Measurements from ENCODE around the gene FTCD. TPM values are rescaled to one million over a fixed set of nuclear protein-coding genes. Genes with fewer than 3 reads are reported as not detected.

Gene FTCD
- total RNA-seq, 1 donor from 2014 or later, result 0.33 TPM

DNA sequence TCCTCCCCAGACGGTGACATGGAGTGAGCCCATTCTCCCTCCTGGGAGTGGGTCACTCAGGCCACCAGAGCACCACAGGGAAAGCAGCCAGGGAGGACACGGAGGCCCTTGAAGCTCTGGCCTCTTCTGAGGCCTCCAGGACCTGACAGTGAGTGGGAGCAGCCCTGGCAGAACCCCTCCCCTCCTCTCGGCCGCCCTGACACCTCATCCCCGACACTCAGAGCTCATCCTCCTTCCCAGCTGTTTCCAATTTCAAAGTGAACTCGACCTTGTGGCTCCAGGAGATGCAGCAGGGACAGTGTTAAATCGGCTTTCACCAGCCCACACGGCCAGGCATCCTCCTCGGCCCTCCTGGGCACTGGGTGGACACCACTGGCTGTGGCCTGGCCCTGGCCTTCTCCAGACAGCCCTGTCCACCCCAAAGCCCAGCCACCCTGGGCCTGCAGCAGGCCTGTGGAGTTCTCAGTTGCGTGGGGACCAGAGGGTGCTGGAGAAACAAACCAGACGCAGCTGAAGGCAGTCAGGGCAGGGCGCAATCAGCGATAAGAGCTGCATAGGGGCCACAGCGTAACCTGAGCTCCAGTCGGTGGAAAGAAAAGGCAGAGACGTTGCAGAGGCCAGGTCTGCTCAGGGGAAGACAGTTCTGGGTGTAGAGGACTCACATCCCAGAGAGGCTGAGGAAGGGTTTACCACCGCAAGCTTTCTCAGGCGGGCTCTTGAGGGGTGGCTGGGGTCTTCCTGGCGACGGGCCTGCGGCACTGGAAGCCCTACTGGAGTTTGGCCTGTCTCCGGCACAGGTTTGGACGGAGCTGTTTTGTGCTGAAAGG, 27.1 kb downstream of the FTCD start:
- DNase-seq (ENCODE audit: low read depth), result no peak
- Histone ChIP-seq H3K36me3 (ENCODE audit: control insufficient read depth, insufficient read depth, low read length) (no peaks in the 10 kb centered on the region), H3K27me3 (ENCODE audit: control insufficient read depth, insufficient read depth, low read length) (no peaks in the 10 kb centered on the region), H3K4me3 (ENCODE audit: low read depth, low read length) (no peak overlapping the region)
- no peak for TF ChIP-seq CTCF (IDR thresholded peaks at IDR 0.05; ENCODE audit: insufficient read depth, low read length, poor library complexity, severe bottlenecking)

- TF ChIP-seq CTCF (IDR thresholded peaks at IDR 0.05; ENCODE audit: insufficient read depth, low read length, poor library complexity, severe bottlenecking), result no peak
Observed at GRCh38 chr21:46127239-46128105, 27.9 kb downstream of the FTCD start.

DNA sequence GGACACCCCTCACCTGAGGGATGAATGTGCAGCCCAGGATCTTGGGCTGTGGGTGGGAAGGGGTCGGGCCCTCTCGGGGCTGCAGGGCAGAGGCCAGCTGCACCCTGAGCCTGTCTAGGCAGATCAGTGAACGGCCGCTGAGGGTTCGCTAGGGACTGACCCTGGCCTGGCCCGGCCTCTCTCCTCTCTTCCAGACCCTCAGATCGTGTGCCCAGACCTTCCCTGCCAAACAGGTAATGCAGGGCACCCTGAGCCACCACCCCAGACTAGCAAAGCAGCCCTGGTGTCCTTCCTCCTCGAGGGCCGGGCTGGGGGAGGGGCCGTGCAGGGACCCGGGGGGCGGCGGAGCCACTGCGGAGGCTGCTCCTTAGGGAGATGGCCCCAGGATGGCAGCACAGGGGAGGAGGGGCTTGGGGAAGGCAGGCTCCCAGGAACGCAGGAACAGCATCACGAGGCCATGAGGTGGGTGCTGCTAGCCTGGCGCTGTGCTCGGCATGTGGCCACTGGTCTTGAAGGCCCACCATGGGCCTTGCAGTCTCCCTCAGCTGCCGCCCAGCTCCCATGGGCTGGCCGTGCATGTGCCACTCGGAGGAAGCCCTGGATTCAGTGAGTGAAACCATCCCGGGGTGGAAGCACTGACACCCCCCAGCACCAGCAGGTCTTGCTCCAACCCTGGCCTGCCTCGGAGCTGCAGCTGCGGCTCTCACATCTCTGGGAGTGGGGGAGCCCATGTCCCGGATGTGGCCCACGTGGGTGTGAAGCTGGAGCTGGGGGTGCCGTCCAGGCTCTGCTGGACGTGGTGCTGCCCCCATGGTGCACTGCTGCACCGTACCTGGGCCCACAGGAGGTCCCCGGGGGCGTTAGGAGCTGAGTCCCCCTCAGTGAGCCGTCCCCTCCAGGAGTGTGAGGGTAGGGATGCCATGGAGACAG, 28.8 kb downstream of the FTCD start:
- no peak for TF ChIP-seq CTCF (IDR thresholded peaks at IDR 0.05; ENCODE audit: insufficient read depth, low read length, poor library complexity, severe bottlenecking)
- DNase-seq (ENCODE audit: low read depth), result no peak
- Histone ChIP-seq H3K36me3 (ENCODE audit: control insufficient read depth, insufficient read depth, low read length) (no peaks in the 10 kb centered on the region), H3K27me3 (ENCODE audit: control insufficient read depth, insufficient read depth, low read length) (no peaks in the 10 kb centered on the region), H3K4me3 (ENCODE audit: low read depth, low read length) (no peak overlapping the region)

More at GRCh38 chr21:46127239-46128105, 27.9 kb downstream of the FTCD start:
- Histone ChIP-seq H3K4me3 (ENCODE audit: low read depth, low read length) (no peak overlapping the region), H3K36me3 (ENCODE audit: control insufficient read depth, insufficient read depth, low read length) (no peaks in the 10 kb centered on the region), H3K27me3 (ENCODE audit: control insufficient read depth, insufficient read depth, low read length) (no peaks in the 10 kb centered on the region)
- DNase-seq (ENCODE audit: low read depth), result no peak

DNA sequence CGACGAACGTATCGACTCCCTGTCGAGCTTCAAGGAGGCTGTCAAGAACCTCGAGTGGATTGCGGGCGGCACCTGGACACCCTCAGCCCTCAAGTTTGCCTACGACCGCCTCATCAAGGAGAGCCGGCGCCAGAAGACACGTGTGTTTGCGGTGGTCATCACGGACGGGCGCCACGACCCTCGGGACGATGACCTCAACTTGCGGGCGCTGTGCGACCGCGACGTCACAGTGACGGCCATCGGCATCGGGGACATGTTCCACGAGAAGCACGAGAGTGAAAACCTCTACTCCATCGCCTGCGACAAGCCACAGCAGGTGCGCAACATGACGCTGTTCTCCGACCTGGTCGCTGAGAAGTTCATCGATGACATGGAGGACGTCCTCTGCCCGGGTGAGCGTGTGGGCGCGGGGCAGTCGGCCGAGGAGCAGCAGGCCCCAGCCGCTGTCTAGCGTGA, 29.5 kb downstream of the FTCD start:
- TF ChIP-seq CTCF (IDR thresholded peaks at IDR 0.05; ENCODE audit: insufficient read depth, low read length, poor library complexity, severe bottlenecking), result no peak
- Histone ChIP-seq H3K4me3 (ENCODE audit: low read depth, low read length) (no peak overlapping the region), H3K36me3 (ENCODE audit: control insufficient read depth, insufficient read depth, low read length) (peaks cover 1% of the 10 kb centered on the region), H3K27me3 (ENCODE audit: control insufficient read depth, insufficient read depth, low read length) (no peaks in the 10 kb centered on the region)
- DNase-seq (ENCODE audit: low read depth), result no peak
